ENCODE data around the gene ZCCHC8. TPM values are rescaled to one million over a fixed set of nuclear protein-coding genes. Genes with fewer than 3 reads are reported as not detected.
"Not testable (repeated sequence)": the region's sequence is repeated elsewhere in the genome, so short reads cannot be mapped to it uniquely, and the experiment has no call there.

The ZCCHC8 gene
- total and polyA plus RNA-seq, 4 donors = 9.6 to 30.1 (median 22.6) TPM

DNA sequence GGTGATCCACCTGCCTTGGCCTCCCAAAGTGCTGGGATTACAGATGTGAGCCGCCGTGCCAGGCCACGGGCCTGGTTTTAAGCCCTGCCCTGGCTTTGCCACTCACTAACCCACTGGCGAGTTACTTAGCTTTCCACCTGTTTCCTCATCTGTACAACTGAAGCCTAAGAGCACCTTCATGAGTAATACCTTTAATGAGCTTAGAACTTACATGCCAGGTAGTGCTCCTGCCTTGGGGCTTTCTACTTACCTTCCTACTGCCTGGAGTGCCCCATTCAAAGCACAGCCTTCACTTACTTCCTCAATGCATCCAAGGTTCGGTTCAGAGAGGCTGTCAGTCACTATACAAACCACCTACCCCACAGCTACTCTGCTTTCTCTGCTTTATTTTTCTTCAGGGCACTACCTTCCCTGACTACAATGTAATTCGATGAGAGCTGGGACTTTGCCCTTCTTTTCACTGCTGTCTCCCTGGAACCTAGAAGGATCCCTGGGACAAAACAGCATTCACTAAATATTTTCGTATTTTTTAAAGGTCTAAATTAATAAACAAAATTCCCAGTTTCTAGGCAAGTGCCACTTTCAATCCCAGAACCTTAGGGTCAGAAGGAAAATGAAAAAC, 13.8 kb downstream of the ZCCHC8 start:
- no peak for ATAC-seq (ENCODE audit: low FRiP score)
- H3K36me3 ChIP-seq (ENCODE audit: control insufficient read depth in 1 of 2, insufficient read depth in 2 of 2, low read length in 1 of 2) = peaks cover 9 to 12% of the 10 kb centered on the region in 2 donors
- 93 to 96% methylated on average over 7 of the region's 7 CpGs for WGBS, 2 donors
- H3K27ac ChIP-seq (ENCODE audit: low read depth in 1 of 2, low read length in 2 of 2) = no peak overlapping the region
- DNase-seq = no peak
- intact Hi-C loops (cut with DNase I) = no loop called here
- no peak overlapping the region for H3K4me3 ChIP-seq (ENCODE audit: low read length in 2 of 2)
- no peaks in the 10 kb centered on the region for H3K27me3 ChIP-seq (ENCODE audit: control insufficient read depth in 1 of 2, insufficient read depth in 2 of 2, low read length in 1 of 2)
- H3K9me3 ChIP-seq (ENCODE audit: control insufficient read depth, low read length) = no peaks in the 10 kb centered on the region
- no peaks in the 10 kb centered on the region for H3K4me1 ChIP-seq (ENCODE audit: control insufficient read depth in 1 of 2, insufficient read depth in 2 of 2, low read length in 2 of 2)

GRCh38 chr12:122486360-122486759, 14.4 kb downstream of the ZCCHC8 start:
- H3K36me3 ChIP-seq (ENCODE audit: control insufficient read depth in 1 of 2, insufficient read depth in 2 of 2, low read length in 1 of 2) = peaks cover 9 to 10% of the 10 kb centered on the region in 2 donors
- intact Hi-C loops (cut with DNase I); H3K9me3 ChIP-seq (ENCODE audit: control insufficient read depth, low read length); H3K4me3 ChIP-seq (ENCODE audit: low read length in 2 of 2); DNase-seq; H3K27me3 ChIP-seq (ENCODE audit: control insufficient read depth in 1 of 2, insufficient read depth in 2 of 2, low read length in 1 of 2); ATAC-seq (ENCODE audit: low FRiP score); H3K4me1 ChIP-seq (ENCODE audit: control insufficient read depth in 1 of 2, insufficient read depth in 2 of 2, low read length in 2 of 2); H3K27ac ChIP-seq (ENCODE audit: low read depth in 1 of 2, low read length in 2 of 2): not testable (repeated sequence)
- WGBS, 2 donors = 96 to 97% methylated on average over 6 of the region's 6 CpGs

GRCh38 chr12:122484385-122484784, 16.3 kb downstream of the ZCCHC8 start:
- ATAC-seq (ENCODE audit: low FRiP score) = not testable (repeated sequence)

DNA sequence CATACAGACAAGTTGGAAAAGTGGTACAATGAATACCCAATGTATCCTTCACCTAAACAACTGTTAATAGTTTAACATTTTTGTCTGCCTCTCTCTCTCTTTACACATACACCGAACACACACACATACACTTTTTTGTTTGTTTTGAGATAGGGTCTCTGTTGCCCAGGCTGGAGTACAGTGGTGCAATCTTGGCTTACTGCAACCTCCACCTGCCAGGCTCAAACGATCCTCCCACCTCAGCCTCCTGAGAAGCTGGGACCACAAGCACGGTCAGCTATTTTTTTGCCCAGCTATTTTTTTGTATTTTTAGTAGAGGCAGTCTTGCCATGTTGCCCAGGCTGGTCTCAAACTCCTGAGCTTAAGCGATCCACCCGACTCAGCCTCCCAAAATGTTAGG, 16.8 kb downstream of the ZCCHC8 start:
- H3K36me3 ChIP-seq (ENCODE audit: control insufficient read depth in 1 of 2, insufficient read depth in 2 of 2, low read length in 1 of 2) = peaks cover 6 to 9% of the 10 kb centered on the region in 2 donors
- H3K9me3 ChIP-seq (ENCODE audit: control insufficient read depth, low read length) = no peaks in the 10 kb centered on the region
- ATAC-seq (ENCODE audit: low FRiP score) (no peak), DNase-seq (no peak)
- H3K27me3 ChIP-seq (ENCODE audit: control insufficient read depth in 1 of 2, insufficient read depth in 2 of 2, low read length in 1 of 2) = no peaks in the 10 kb centered on the region
- no peak overlapping the region for H3K4me3 ChIP-seq (ENCODE audit: low read length in 2 of 2)
- no peak overlapping the region for H3K27ac ChIP-seq (ENCODE audit: low read depth in 1 of 2, low read length in 2 of 2)
- 88% methylated on average over 5 of the region's 5 CpGs for WGBS, 2 donors
- H3K4me1 ChIP-seq (ENCODE audit: control insufficient read depth in 1 of 2, insufficient read depth in 2 of 2, low read length in 2 of 2) = no peaks in the 10 kb centered on the region
- intact Hi-C loops (cut with DNase I) = no loop called here

More at GRCh38 chr12:122484385-122484784, 16.3 kb downstream of the ZCCHC8 start:
- WGBS, 2 donors = 96 to 100% methylated on average over 1 of the region's 1 CpG
- H3K9me3 ChIP-seq (ENCODE audit: control insufficient read depth, low read length); H3K4me1 ChIP-seq (ENCODE audit: control insufficient read depth in 1 of 2, insufficient read depth in 2 of 2, low read length in 2 of 2); H3K27ac ChIP-seq (ENCODE audit: low read depth in 1 of 2, low read length in 2 of 2); DNase-seq; H3K4me3 ChIP-seq (ENCODE audit: low read length in 2 of 2); intact Hi-C loops (cut with DNase I); H3K27me3 ChIP-seq (ENCODE audit: control insufficient read depth in 1 of 2, insufficient read depth in 2 of 2, low read length in 1 of 2); H3K36me3 ChIP-seq (ENCODE audit: control insufficient read depth in 1 of 2, insufficient read depth in 2 of 2, low read length in 1 of 2): not testable (repeated sequence)

GRCh38 chr12:122481861-122482260, 18.9 kb downstream of the ZCCHC8 start:
- WGBS, 2 donors = 82 to 83% methylated on average over 6 of the region's 6 CpGs
- Histone ChIP-seq H3K4me1 (ENCODE audit: control insufficient read depth in 1 of 2, insufficient read depth in 2 of 2, low read length in 2 of 2) (no peaks in the 10 kb centered on the region), H3K4me3 (ENCODE audit: low read length in 2 of 2) (no peak overlapping the region), H3K9me3 (ENCODE audit: control insufficient read depth, low read length) (no peaks in the 10 kb centered on the region), H3K27me3 (ENCODE audit: control insufficient read depth in 1 of 2, insufficient read depth in 2 of 2, low read length in 1 of 2) (no peaks in the 10 kb centered on the region), H3K36me3 (ENCODE audit: control insufficient read depth in 1 of 2, insufficient read depth in 2 of 2, low read length in 1 of 2) (peaks cover 5 to 10% of the 10 kb centered on the region in 2 donors), H3K27ac (ENCODE audit: low read depth in 1 of 2, low read length in 2 of 2) (no peak overlapping the region)
- ATAC-seq (ENCODE audit: low FRiP score) (no peak), DNase-seq (no peak)
- intact Hi-C loops (cut with DNase I) = no loop called here

- 94 to 97% methylated on average over 8 of the region's 8 CpGs for WGBS, 2 donors
- no peaks in the 10 kb centered on the region for H3K9me3 ChIP-seq (ENCODE audit: control insufficient read depth, low read length)
- peaks cover 8 to 9% of the 10 kb centered on the region in 2 donors for H3K36me3 ChIP-seq (ENCODE audit: control insufficient read depth in 1 of 2, insufficient read depth in 2 of 2, low read length in 1 of 2)
- H3K27ac ChIP-seq (ENCODE audit: low read depth in 1 of 2, low read length in 2 of 2) = no peak overlapping the region
- ATAC-seq (ENCODE audit: low FRiP score) (no peak), DNase-seq (no peak)
- H3K4me3 ChIP-seq (ENCODE audit: low read length in 2 of 2) = no peak overlapping the region
- H3K4me1 ChIP-seq (ENCODE audit: control insufficient read depth in 1 of 2, insufficient read depth in 2 of 2, low read length in 2 of 2) = no peaks in the 10 kb centered on the region
- no peaks in the 10 kb centered on the region for H3K27me3 ChIP-seq (ENCODE audit: control insufficient read depth in 1 of 2, insufficient read depth in 2 of 2, low read length in 1 of 2)
- intact Hi-C loops (cut with DNase I) = no loop called here
Measured at GRCh38 chr12:122480753-122481152, 20.0 kb downstream of the ZCCHC8 start.

GRCh38 chr12:122474324-122474716, 26.4 kb downstream of the ZCCHC8 start:
- no peaks in the 10 kb centered on the region for H3K27me3 ChIP-seq (ENCODE audit: control insufficient read depth in 1 of 2, insufficient read depth in 2 of 2, low read length in 1 of 2)
- ATAC-seq (ENCODE audit: low FRiP score) (no peak), DNase-seq (no peak)
- H3K4me1 ChIP-seq (ENCODE audit: control insufficient read depth in 1 of 2, insufficient read depth in 2 of 2, low read length in 2 of 2) = peaks cover 0 to 2% of the 10 kb centered on the region in 2 donors
- H3K36me3 ChIP-seq (ENCODE audit: control insufficient read depth in 1 of 2, insufficient read depth in 2 of 2, low read length in 1 of 2) = peaks cover 8 to 15% of the 10 kb centered on the region in 2 donors
- H3K27ac ChIP-seq (ENCODE audit: low read depth in 1 of 2, low read length in 2 of 2) = no peak overlapping the region
- intact Hi-C loops (cut with DNase I) = loop anchor here in 1 of 2 donors (5.0 kb wide), 2 partner anchors 52 to 77 kb away; partner anchors contain the start of gene CLIP1
- WGBS, 2 donors = 83 to 85% methylated on average over 2 of the region's 2 CpGs
- H3K4me3 ChIP-seq (ENCODE audit: low read length in 2 of 2) = no peak overlapping the region
- H3K9me3 ChIP-seq (ENCODE audit: control insufficient read depth, low read length) = no peaks in the 10 kb centered on the region

DNA sequence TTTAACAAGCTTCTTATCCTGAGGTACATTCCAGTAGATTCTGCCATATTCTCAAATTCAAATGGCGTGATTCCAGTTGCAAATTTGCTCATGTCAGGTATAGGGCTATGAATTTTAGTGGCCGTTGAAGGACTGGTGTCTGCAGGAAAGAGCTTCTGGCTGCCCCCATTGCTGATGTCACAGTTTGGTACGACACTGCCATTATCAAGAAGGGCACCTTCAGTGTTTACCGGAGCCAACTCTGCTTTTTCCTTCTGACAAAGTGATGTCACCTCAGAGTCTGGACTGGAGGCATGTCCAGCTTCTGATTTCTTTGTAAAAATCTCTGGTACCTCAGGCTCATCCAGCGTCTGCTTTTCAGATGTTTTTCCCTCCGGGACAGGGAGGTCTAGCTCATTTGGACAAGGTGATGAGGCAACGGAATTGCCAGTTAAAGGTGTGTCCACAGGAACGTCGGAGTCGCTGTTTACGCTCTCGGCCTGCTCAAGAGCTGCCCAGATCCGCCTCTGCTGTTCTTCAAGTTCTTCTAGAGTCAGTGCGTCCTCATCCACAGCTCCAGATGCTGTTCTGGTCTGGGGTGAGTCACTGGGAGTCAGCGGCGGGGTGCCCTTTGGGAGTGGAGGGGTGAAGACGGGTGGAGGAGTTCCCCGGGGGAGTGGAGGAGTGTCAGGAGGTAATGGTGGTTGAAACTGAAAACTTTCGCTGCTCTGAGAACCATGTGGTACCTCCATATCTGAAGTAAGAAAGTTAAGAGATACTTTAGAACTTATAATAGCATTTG, 27.0 kb downstream of the ZCCHC8 start:
- ATAC-seq (ENCODE audit: low FRiP score) (no peak), DNase-seq (peak in 1 of 2 donors; percentile 61)
- Histone ChIP-seq H3K9me3 (ENCODE audit: control insufficient read depth, low read length) (no peaks in the 10 kb centered on the region), H3K27me3 (ENCODE audit: control insufficient read depth in 1 of 2, insufficient read depth in 2 of 2, low read length in 1 of 2) (no peaks in the 10 kb centered on the region), H3K27ac (ENCODE audit: low read depth in 1 of 2, low read length in 2 of 2) (no peak overlapping the region), H3K4me3 (ENCODE audit: low read length in 2 of 2) (no peak overlapping the region), H3K36me3 (ENCODE audit: control insufficient read depth in 1 of 2, insufficient read depth in 2 of 2, low read length in 1 of 2) (peaks cover 8 to 14% of the 10 kb centered on the region in 2 donors), H3K4me1 (ENCODE audit: control insufficient read depth in 1 of 2, insufficient read depth in 2 of 2, low read length in 2 of 2) (peaks cover 0 to 2% of the 10 kb centered on the region in 2 donors)
- WGBS, 2 donors = 79 to 83% methylated on average over 19 of the region's 19 CpGs
- intact Hi-C loops (cut with DNase I) = loop anchor here in 1 of 2 donors (5.0 kb wide), 2 partner anchors 51 to 76 kb away; partner anchors contain the start of gene CLIP1

Data from aorta (tissue), 5 donors.